HL-60 (cell line): ENCODE data around the gene UST.

Source experiments
- DNase-seq, 2 experiments: peaks; one replicate each; pipeline ENCODE4 v3.0.0-alpha.2; 2010 to 2020; ENCODE audit warnings: low read depth in 1 of 2, low spot score in 1 of 2
- H3K27ac ChIP-seq: fragments of 250-450 bp; sonication (Bioruptor Pico); replicated peaks from 2 replicates; pipeline ENCODE4 v1.5.1; 2020; ENCODE audit warnings: mild to moderate bottlenecking, moderate library complexity
- H3K27me3 ChIP-seq: fragments of 250-450 bp; sonication (Bioruptor Pico); 2 replicates; pipeline ENCODE4 v1.5.1; 2021; ENCODE audit warnings: mild to moderate bottlenecking, moderate library complexity; ENCODE audit not compliant: insufficient read depth, poor library complexity, severe bottlenecking
- H3K4me3 ChIP-seq: replicated peaks from 2 replicates; pipeline ENCODE4 v1.5.1; 2011; ENCODE audit warnings: mild to moderate bottlenecking, control low read depth, low read length; ENCODE audit not compliant: insufficient read depth
- GABPA ChIP-seq: IDR thresholded peaks from 2 replicates; pipeline ENCODE4 v1.6.1; 2012; ENCODE audit warnings: low read depth
- POLR2AphosphoS5 ChIP-seq: IDR thresholded peaks from 2 replicates; pipeline ENCODE4 v1.6.1; 2012; ENCODE audit warnings: low read depth
- SPI1 ChIP-seq: IDR thresholded peaks from 2 replicates; pipeline ENCODE4 v1.6.1; 2012; ENCODE audit warnings: low read depth, mild to moderate bottlenecking, borderline replicate concordance
- TF ChIP-seq, protein P1 (sequence below): IDR thresholded peaks from 2 replicates; pipeline ENCODE4 v1.6.1; 2012; ENCODE audit warnings: low read depth; ENCODE audit not compliant: insufficient replicate concordance
- TF ChIP-seq, protein P2 (sequence below): IDR thresholded peaks from one replicate; pipeline ENCODE4 v1.5.1; 2011; ENCODE audit warnings: low read length, control low read depth, inconsistent platforms; ENCODE audit not compliant: insufficient read depth

UST gene

DNA sequence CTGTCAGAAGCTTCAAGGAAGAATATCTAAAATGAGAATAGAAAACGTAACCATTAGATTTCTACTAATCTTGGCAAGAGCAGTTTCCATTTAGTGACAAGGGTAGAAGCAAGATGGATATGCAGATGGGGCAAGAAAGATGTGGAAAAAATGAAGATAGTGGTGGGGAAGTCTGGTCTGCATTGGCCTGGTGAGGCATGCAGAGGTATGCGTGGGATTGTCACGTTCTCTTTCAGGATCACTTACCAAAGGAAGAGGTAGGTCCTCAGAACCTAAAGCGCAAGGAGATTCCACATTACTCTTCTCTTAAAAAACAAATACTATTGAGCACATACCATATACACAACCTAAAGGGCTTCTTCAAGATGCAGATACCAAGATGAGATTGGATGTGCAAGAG, 238.7 kb downstream of the UST start:
- Histone ChIP-seq H3K27me3 (no peaks in the 10 kb centered on the region), H3K4me3 (no peak overlapping the region), H3K27ac (no peak overlapping the region)
- TF ChIP-seq, protein P1, sequence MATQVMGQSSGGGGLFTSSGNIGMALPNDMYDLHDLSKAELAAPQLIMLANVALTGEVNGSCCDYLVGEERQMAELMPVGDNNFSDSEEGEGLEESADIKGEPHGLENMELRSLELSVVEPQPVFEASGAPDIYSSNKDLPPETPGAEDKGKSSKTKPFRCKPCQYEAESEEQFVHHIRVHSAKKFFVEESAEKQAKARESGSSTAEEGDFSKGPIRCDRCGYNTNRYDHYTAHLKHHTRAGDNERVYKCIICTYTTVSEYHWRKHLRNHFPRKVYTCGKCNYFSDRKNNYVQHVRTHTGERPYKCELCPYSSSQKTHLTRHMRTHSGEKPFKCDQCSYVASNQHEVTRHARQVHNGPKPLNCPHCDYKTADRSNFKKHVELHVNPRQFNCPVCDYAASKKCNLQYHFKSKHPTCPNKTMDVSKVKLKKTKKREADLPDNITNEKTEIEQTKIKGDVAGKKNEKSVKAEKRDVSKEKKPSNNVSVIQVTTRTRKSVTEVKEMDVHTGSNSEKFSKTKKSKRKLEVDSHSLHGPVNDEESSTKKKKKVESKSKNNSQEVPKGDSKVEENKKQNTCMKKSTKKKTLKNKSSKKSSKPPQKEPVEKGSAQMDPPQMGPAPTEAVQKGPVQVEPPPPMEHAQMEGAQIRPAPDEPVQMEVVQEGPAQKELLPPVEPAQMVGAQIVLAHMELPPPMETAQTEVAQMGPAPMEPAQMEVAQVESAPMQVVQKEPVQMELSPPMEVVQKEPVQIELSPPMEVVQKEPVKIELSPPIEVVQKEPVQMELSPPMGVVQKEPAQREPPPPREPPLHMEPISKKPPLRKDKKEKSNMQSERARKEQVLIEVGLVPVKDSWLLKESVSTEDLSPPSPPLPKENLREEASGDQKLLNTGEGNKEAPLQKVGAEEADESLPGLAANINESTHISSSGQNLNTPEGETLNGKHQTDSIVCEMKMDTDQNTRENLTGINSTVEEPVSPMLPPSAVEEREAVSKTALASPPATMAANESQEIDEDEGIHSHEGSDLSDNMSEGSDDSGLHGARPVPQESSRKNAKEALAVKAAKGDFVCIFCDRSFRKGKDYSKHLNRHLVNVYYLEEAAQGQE = no peak
- no peak for TF ChIP-seq SPI1
- TF ChIP-seq, protein P2, sequence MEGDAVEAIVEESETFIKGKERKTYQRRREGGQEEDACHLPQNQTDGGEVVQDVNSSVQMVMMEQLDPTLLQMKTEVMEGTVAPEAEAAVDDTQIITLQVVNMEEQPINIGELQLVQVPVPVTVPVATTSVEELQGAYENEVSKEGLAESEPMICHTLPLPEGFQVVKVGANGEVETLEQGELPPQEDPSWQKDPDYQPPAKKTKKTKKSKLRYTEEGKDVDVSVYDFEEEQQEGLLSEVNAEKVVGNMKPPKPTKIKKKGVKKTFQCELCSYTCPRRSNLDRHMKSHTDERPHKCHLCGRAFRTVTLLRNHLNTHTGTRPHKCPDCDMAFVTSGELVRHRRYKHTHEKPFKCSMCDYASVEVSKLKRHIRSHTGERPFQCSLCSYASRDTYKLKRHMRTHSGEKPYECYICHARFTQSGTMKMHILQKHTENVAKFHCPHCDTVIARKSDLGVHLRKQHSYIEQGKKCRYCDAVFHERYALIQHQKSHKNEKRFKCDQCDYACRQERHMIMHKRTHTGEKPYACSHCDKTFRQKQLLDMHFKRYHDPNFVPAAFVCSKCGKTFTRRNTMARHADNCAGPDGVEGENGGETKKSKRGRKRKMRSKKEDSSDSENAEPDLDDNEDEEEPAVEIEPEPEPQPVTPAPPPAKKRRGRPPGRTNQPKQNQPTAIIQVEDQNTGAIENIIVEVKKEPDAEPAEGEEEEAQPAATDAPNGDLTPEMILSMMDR = no peak
- no peak for TF ChIP-seq POLR2AphosphoS5
- no peak for TF ChIP-seq GABPA
- no peak for DNase-seq

DNA sequence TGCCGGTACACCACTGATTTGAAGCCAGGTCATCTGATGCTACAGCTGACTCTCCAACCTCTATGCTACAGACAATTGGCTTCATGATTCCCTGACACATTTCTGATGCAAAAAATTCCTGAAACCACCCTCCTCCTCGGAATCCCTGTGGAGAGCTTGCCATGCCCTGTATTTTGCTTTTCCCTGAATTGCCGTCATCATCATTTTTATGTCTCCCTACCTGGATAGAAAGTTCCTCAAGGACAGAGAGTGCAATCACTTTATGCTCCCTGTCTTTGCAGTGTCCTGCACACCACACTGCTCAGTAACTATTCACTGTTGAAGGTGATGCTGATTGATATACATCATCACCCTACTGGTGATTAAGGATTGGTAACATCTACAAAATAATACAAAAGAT, 239.8 kb downstream of the UST start:
- TF ChIP-seq, protein P2 = no peak
- TF ChIP-seq GABPA = no peak
- TF ChIP-seq, protein P1 = no peak
- no peak for TF ChIP-seq SPI1
- no peak for TF ChIP-seq POLR2AphosphoS5
- no peak overlapping the region for H3K4me3 ChIP-seq
- no peaks in the 10 kb centered on the region for H3K27me3 ChIP-seq
- no peak for DNase-seq
- no peak overlapping the region for H3K27ac ChIP-seq

DNA sequence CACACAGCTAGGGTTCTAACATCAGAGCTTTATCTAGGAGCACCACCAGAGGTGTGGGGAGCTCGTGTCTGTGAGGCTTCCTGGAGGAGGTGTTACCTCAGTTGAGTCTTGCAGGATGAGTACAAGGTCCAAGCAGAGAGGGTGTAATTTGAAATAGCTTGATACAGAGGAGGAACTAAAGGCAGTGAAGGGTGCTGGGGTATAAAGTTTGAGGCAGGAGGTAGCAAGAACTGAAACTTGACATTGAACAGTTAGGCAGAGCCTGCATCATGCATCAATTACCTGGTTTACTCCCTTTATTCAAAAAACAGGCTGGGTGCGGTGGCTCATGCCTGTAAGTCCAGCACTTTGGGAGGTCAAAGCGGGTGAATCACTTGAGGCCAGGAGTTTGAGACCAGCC, 241.2 kb downstream of the UST start:
- Histone ChIP-seq H3K4me3 (no peak overlapping the region), H3K27ac (no peak overlapping the region)

More for the DNA sequence above, 241.2 kb downstream of the UST start:
- TF ChIP-seq SPI1 = no peak
- no peak for TF ChIP-seq GABPA
- TF ChIP-seq, protein P2 = no peak
- TF ChIP-seq, protein P1 = no peak
- no peak for TF ChIP-seq POLR2AphosphoS5
- no peak for DNase-seq
- no peaks in the 10 kb centered on the region for H3K27me3 ChIP-seq
